ENCODE measurements around the gene VSTM5. TPM values are rescaled to one million over a fixed set of nuclear protein-coding genes. Genes with fewer than 3 reads are reported as not detected.
"Not testable (repeated sequence)": the region's sequence is repeated elsewhere in the genome, so short reads cannot be mapped to it uniquely, and the experiment has no call there.

VSTM5 gene
- total RNA-seq, 2 experiments from 2014 or later = not detected

GRCh38 chr11:93801366-93801765 lies 49.1 kb downstream of the VSTM5 start:
- peaks cover 38% of the 10 kb centered on the region for H3K36me3 Mint-ChIP-seq
- no peak overlapping the region for H3K4me3 Mint-ChIP-seq
- DNase-seq (no peak), ATAC-seq (no peak)
- CTCF ChIA-PET = interaction anchor here (0.6 to 1.4 kb wide), 3 partner anchors 11 to 60 kb away, joined by 3 read pairs; partner anchors contain the start of genes C11orf54, MED17 and TAF1D
- H3K9me3 Mint-ChIP-seq (ENCODE audit: low read depth) = no peaks in the 10 kb centered on the region
- no peak overlapping the region for H3K27ac Mint-ChIP-seq
- no peaks in the 10 kb centered on the region for H3K27me3 Mint-ChIP-seq
- H3K4me1 Mint-ChIP-seq = peaks cover 2% of the 10 kb centered on the region

- no peak for DNase-seq
Observed at GRCh38 chr11:93796441-93797231, 53.8 kb downstream of the VSTM5 start.

GRCh38 chr11:93791493-93791892 lies 58.9 kb downstream of the VSTM5 start:
- no peak overlapping the region for H3K27ac Mint-ChIP-seq
- CTCF ChIA-PET = no interaction called here

More at GRCh38 chr11:93796441-93797231, 53.8 kb downstream of the VSTM5 start:
- no peak overlapping the region for H3K4me3 Mint-ChIP-seq
- peaks cover 2% of the 10 kb centered on the region for H3K4me1 Mint-ChIP-seq
- H3K27ac Mint-ChIP-seq = no peak overlapping the region
- no peaks in the 10 kb centered on the region for H3K27me3 Mint-ChIP-seq
- CTCF ChIA-PET = interaction anchor here (0.7 to 1.6 kb wide), 3 partner anchors 7 to 13 kb away, joined by 3 to 4 read pairs (median 4); partner anchors contain the start of gene MED17
- no peak for ATAC-seq
- no peaks in the 10 kb centered on the region for H3K9me3 Mint-ChIP-seq (ENCODE audit: low read depth)
- H3K36me3 Mint-ChIP-seq = peaks cover 53% of the 10 kb centered on the region

GRCh38 chr11:93784935-93785360 lies 65.5 kb downstream of the VSTM5 start:
- no peaks in the 10 kb centered on the region for H3K27me3 Mint-ChIP-seq
- CTCF ChIA-PET = no interaction called here
- peak; percentile 60 for DNase-seq

More at GRCh38 chr11:93791493-93791892, 58.9 kb downstream of the VSTM5 start:
- DNase-seq (no peak), ATAC-seq (no peak)
- Mint-ChIP-seq H3K9me3 (ENCODE audit: low read depth) (no peaks in the 10 kb centered on the region), H3K27me3 (no peaks in the 10 kb centered on the region), H3K4me1 (peaks cover 21% of the 10 kb centered on the region), H3K36me3 (peaks cover 60% of the 10 kb centered on the region), H3K4me3 (no peak overlapping the region)

GRCh38 chr11:93784145-93784934 lies 66.1 kb downstream of the VSTM5 start, which contains the start of gene MED17:
MED17 (plus strand) TSS chr11:93784282; CDS start chr11:93784514, 232 bp downstream.
- peak within 1 kb of the TSS; percentile 85 for H3K4me3 Mint-ChIP-seq
- CTCF ChIA-PET = interaction anchor here (0.7 to 2.4 kb wide), 9 partner anchors 13 to 550 kb away, joined by 3 to 50 read pairs (median 3); partner anchors contain the start of genes C11orf54, CEP295 and TAF1D
- H3K4me1 Mint-ChIP-seq = peaks cover 42% of the 10 kb centered on the region
- peak; percentile 93 for ATAC-seq
- DNase-seq = peak; percentile 92
- no peaks in the 10 kb centered on the region for H3K27me3 Mint-ChIP-seq
- no peaks in the 10 kb centered on the region for H3K9me3 Mint-ChIP-seq (ENCODE audit: low read depth)
- H3K27ac Mint-ChIP-seq = peak within 1 kb of the TSS; percentile 86
- peaks cover 24% of the 10 kb centered on the region for H3K36me3 Mint-ChIP-seq

More at GRCh38 chr11:93784935-93785360, 65.5 kb downstream of the VSTM5 start:
- Mint-ChIP-seq H3K36me3 (peaks cover 27% of the 10 kb centered on the region), H3K27ac (peak overlapping the region; percentile 86), H3K4me3 (peak overlapping the region; percentile 85), H3K4me1 (peaks cover 42% of the 10 kb centered on the region), H3K9me3 (ENCODE audit: low read depth) (no peaks in the 10 kb centered on the region)
- peak; percentile 24 for ATAC-seq

GRCh38 chr11:93783765-93784144 lies 66.7 kb downstream of the VSTM5 start:
- CTCF ChIA-PET = interaction anchor here (0.7 to 2.4 kb wide), 10 partner anchors 9 to 550 kb away, joined by 3 to 50 read pairs (median 3); partner anchors contain the start of genes C11orf54, CEP295 and TAF1D
- Mint-ChIP-seq H3K4me1 (peaks cover 40% of the 10 kb centered on the region), H3K9me3 (ENCODE audit: low read depth) (no peaks in the 10 kb centered on the region), H3K27ac (peak overlapping the region; percentile 86), H3K36me3 (peaks cover 22% of the 10 kb centered on the region), H3K27me3 (no peaks in the 10 kb centered on the region), H3K4me3 (peak overlapping the region; percentile 85)
- no peak for DNase-seq
- peak; percentile 37 for ATAC-seq

GRCh38 chr11:93783362-93783761 lies 67.1 kb downstream of the VSTM5 start:
- no peak for DNase-seq
- Mint-ChIP-seq H3K27me3 (no peaks in the 10 kb centered on the region), H3K36me3 (peaks cover 22% of the 10 kb centered on the region), H3K9me3 (ENCODE audit: low read depth) (no peaks in the 10 kb centered on the region), H3K4me3 (peak overlapping the region; percentile 85), H3K27ac (peak overlapping the region; percentile 86), H3K4me1 (peaks cover 38% of the 10 kb centered on the region)
- ATAC-seq = no peak
- CTCF ChIA-PET = interaction anchor here (1.0 to 2.4 kb wide), 5 partner anchors 9 to 549 kb away, joined by 3 to 50 read pairs (median 4); partner anchors contain the start of genes C11orf54 and TAF1D

- DNase-seq = no peak
- CTCF ChIA-PET = interaction anchor here (1.3 kb wide), 1 partner anchor 34 kb away, joined by 3 read pairs; the partner anchor contains the start of genes C11orf54 and TAF1D
Observed at GRCh38 chr11:93775289-93775688, 75.1 kb downstream of the VSTM5 start.

GRCh38 chr11:93774560-93774959 lies 75.9 kb downstream of the VSTM5 start:
- ATAC-seq; H3K27me3 Mint-ChIP-seq; H3K36me3 Mint-ChIP-seq; H3K4me3 Mint-ChIP-seq; DNase-seq; H3K27ac Mint-ChIP-seq; CTCF ChIA-PET; H3K9me3 Mint-ChIP-seq (ENCODE audit: low read depth); H3K4me1 Mint-ChIP-seq: not testable (repeated sequence)

More at GRCh38 chr11:93775289-93775688, 75.1 kb downstream of the VSTM5 start:
- H3K36me3 Mint-ChIP-seq = peaks cover 8% of the 10 kb centered on the region
- H3K4me3 Mint-ChIP-seq = no peak overlapping the region
- no peak for ATAC-seq
- no peak overlapping the region for H3K27ac Mint-ChIP-seq
- no peaks in the 10 kb centered on the region for H3K4me1 Mint-ChIP-seq
- peaks cover 3% of the 10 kb centered on the region for H3K9me3 Mint-ChIP-seq (ENCODE audit: low read depth)
- H3K27me3 Mint-ChIP-seq = no peaks in the 10 kb centered on the region

- Mint-ChIP-seq H3K36me3 (peaks cover 5% of the 10 kb centered on the region), H3K4me3 (no peak overlapping the region), H3K27ac (no peak overlapping the region), H3K9me3 (ENCODE audit: low read depth) (peaks cover 3% of the 10 kb centered on the region), H3K27me3 (no peaks in the 10 kb centered on the region), H3K4me1 (no peaks in the 10 kb centered on the region)
- DNase-seq (no peak), ATAC-seq (no peak)
- CTCF ChIA-PET = no interaction called here
Observed at GRCh38 chr11:93773601-93774200, 76.7 kb downstream of the VSTM5 start.

GRCh38 chr11:93773045-93773477 lies 77.4 kb downstream of the VSTM5 start:
- Mint-ChIP-seq H3K4me1 (no peaks in the 10 kb centered on the region), H3K9me3 (ENCODE audit: low read depth) (peaks cover 6% of the 10 kb centered on the region), H3K4me3 (no peak overlapping the region), H3K27me3 (no peaks in the 10 kb centered on the region), H3K36me3 (peaks cover 8% of the 10 kb centered on the region), H3K27ac (no peak overlapping the region)
- CTCF ChIA-PET = no interaction called here
- DNase-seq (no peak), ATAC-seq (no peak)

GRCh38 chr11:93772123-93772522 lies 78.3 kb downstream of the VSTM5 start:
- Mint-ChIP-seq H3K27ac (no peak overlapping the region), H3K9me3 (ENCODE audit: low read depth) (peaks cover 6% of the 10 kb centered on the region), H3K4me1 (no peaks in the 10 kb centered on the region), H3K27me3 (no peaks in the 10 kb centered on the region), H3K4me3 (no peak overlapping the region), H3K36me3 (peaks cover 10% of the 10 kb centered on the region)
- ATAC-seq (no peak), DNase-seq (no peak)
- CTCF ChIA-PET = interaction anchor here (1.4 kb wide), 1 partner anchor 12 kb away, joined by 3 read pairs; the partner anchor contains the start of gene MED17

Data from activated CD8-positive, alpha-beta memory T cell treated with anti-CD3 and anti-CD28 coated beads, Interleukin-2, amount 10 ng/mL, durations not matched to agents 7 days and 5 days (primary cell).